Neural cell (in vitro differentiated cells): ENCODE data around the gene TMOD2.

Source experiments
- EP300 ChIP-seq: fragments of 450-650 bp; conservative IDR thresholded peaks from 2 replicates; pipeline ENCODE4 v1.6.1; 2014; ENCODE audit warnings: antibody characterized with exemption, mild to moderate bottlenecking, moderate library complexity; ENCODE audit not compliant: poor library complexity, severe bottlenecking
- EZH2 ChIP-seq: fragments of 200-600, 300-800 bp; shearing (Covaris generic), sonication (generic); IDR thresholded peaks from 2 replicates; pipeline ENCODE4 v1.6.1; 2014; ENCODE audit warnings: antibody characterized with exemption, low read length, borderline replicate concordance, mild to moderate bottlenecking; ENCODE audit not compliant: insufficient read depth, poor library complexity, severe bottlenecking
- POLR2AphosphoS5 ChIP-seq: IDR thresholded peaks from 2 replicates; pipeline ENCODE4 v1.6.1; 2012
- RAD21 ChIP-seq: fragments of 450-650 bp; conservative IDR thresholded peaks from 2 replicates; pipeline ENCODE4 v1.6.1; 2014; ENCODE audit warnings: antibody characterized with exemption, mild to moderate bottlenecking, moderate library complexity
- TAF1 ChIP-seq: IDR thresholded peaks from 2 replicates; pipeline ENCODE4 v1.6.1; 2012; ENCODE audit warnings: low read depth
- TF ChIP-seq, protein P1 (sequence below): fragments of 450-650 bp; IDR thresholded peaks from 2 replicates; pipeline ENCODE4 v1.5.1; 2014; ENCODE audit warnings: antibody characterized with exemption, mild to moderate bottlenecking, moderate library complexity; ENCODE audit not compliant: poor library complexity, severe bottlenecking
- TF ChIP-seq, protein P2 (sequence below): IDR thresholded peaks from 2 replicates; pipeline ENCODE4 v1.6.1; 2012; ENCODE audit warnings: borderline replicate concordance

DNA sequence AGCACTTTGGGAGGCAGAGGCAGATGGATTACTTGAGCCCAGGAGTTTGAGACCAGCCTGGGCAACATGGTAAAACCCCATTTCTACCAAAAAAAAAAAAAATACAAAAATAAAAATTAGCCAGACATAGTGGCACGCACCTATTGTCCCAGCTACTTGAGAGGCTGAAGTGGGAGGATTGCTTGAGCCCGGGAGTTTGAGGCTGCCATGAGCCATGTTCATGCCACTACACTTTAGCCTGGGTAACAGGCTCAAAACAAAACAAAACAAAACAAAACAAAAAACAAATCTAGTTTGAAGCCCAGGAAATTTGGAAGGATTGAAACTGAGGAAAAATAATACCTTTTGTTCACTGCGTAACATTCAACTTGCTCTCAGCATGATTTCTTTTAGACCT is 94.7 kb downstream of the TMOD2 start:
- no peak for TF ChIP-seq EZH2
- TF ChIP-seq, protein P1, sequence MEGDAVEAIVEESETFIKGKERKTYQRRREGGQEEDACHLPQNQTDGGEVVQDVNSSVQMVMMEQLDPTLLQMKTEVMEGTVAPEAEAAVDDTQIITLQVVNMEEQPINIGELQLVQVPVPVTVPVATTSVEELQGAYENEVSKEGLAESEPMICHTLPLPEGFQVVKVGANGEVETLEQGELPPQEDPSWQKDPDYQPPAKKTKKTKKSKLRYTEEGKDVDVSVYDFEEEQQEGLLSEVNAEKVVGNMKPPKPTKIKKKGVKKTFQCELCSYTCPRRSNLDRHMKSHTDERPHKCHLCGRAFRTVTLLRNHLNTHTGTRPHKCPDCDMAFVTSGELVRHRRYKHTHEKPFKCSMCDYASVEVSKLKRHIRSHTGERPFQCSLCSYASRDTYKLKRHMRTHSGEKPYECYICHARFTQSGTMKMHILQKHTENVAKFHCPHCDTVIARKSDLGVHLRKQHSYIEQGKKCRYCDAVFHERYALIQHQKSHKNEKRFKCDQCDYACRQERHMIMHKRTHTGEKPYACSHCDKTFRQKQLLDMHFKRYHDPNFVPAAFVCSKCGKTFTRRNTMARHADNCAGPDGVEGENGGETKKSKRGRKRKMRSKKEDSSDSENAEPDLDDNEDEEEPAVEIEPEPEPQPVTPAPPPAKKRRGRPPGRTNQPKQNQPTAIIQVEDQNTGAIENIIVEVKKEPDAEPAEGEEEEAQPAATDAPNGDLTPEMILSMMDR: no peak
- no peak for TF ChIP-seq TAF1
- TF ChIP-seq POLR2AphosphoS5: no peak
- TF ChIP-seq RAD21: no peak
- TF ChIP-seq, protein P2, sequence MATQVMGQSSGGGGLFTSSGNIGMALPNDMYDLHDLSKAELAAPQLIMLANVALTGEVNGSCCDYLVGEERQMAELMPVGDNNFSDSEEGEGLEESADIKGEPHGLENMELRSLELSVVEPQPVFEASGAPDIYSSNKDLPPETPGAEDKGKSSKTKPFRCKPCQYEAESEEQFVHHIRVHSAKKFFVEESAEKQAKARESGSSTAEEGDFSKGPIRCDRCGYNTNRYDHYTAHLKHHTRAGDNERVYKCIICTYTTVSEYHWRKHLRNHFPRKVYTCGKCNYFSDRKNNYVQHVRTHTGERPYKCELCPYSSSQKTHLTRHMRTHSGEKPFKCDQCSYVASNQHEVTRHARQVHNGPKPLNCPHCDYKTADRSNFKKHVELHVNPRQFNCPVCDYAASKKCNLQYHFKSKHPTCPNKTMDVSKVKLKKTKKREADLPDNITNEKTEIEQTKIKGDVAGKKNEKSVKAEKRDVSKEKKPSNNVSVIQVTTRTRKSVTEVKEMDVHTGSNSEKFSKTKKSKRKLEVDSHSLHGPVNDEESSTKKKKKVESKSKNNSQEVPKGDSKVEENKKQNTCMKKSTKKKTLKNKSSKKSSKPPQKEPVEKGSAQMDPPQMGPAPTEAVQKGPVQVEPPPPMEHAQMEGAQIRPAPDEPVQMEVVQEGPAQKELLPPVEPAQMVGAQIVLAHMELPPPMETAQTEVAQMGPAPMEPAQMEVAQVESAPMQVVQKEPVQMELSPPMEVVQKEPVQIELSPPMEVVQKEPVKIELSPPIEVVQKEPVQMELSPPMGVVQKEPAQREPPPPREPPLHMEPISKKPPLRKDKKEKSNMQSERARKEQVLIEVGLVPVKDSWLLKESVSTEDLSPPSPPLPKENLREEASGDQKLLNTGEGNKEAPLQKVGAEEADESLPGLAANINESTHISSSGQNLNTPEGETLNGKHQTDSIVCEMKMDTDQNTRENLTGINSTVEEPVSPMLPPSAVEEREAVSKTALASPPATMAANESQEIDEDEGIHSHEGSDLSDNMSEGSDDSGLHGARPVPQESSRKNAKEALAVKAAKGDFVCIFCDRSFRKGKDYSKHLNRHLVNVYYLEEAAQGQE: no peak
- TF ChIP-seq EP300: no peak
